Adrenal gland (tissue), 5 donors: ENCODE data around the gene PARPBP.
"Not testable (repeated sequence)": the region's sequence is repeated elsewhere in the genome, so short reads cannot be mapped to it uniquely, and the experiment has no call there.

Source experiments
- POLR2A ChIP-seq, 2 donors: fragments of 450-650 bp; IDR thresholded peaks; one replicate each; pipeline ENCODE4 v1.6.1; 2017; ENCODE audit warnings: antibody characterized with exemption in 2 of 2, mild to moderate bottlenecking in 2 of 2, moderate library complexity in 1 of 2
- TF ChIP-seq, protein P1 (sequence below), 6 experiments: fragments of 450-650 bp in 4 of 6; fragments of 200-600 bp in 2 of 6; sonication (generic) in 1 of 6; IDR thresholded peaks; 1 replicate in 5 of 6; 2 replicates in 1 of 6; pipeline versions ENCODE4 v1.5.1 to v1.8.0; 2016 to 2021; ENCODE audit warnings: antibody characterized with exemption in 6 of 6, mild to moderate bottlenecking in 2 of 6, moderate library complexity in 1 of 6
- donor health status: DM: no; HTN: no; CAD: no.

DNA sequence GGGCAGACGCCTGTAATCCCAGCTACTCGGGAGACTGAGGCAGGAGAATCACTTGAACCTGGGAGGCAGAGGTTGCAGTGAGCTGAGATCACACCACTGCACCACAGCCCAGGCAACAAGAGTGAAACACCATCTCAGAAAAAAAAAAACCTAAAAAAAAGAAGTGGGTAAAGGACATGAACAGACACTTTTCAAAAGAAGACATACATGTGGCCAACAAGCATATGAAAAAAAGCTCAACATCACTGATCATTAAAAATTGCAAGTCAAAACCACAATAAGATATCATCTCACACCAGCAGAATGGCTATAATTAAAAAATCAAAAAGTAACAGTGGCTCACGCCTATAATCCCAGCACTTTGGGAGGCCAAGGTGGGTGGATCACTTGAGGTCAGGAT is 10.7 kb downstream of the PARPBP start:
- TF ChIP-seq, protein P1, sequence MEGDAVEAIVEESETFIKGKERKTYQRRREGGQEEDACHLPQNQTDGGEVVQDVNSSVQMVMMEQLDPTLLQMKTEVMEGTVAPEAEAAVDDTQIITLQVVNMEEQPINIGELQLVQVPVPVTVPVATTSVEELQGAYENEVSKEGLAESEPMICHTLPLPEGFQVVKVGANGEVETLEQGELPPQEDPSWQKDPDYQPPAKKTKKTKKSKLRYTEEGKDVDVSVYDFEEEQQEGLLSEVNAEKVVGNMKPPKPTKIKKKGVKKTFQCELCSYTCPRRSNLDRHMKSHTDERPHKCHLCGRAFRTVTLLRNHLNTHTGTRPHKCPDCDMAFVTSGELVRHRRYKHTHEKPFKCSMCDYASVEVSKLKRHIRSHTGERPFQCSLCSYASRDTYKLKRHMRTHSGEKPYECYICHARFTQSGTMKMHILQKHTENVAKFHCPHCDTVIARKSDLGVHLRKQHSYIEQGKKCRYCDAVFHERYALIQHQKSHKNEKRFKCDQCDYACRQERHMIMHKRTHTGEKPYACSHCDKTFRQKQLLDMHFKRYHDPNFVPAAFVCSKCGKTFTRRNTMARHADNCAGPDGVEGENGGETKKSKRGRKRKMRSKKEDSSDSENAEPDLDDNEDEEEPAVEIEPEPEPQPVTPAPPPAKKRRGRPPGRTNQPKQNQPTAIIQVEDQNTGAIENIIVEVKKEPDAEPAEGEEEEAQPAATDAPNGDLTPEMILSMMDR (IDR thresholded peaks at IDR 0.05), result not testable (repeated sequence)
- not testable (repeated sequence) for TF ChIP-seq POLR2A (IDR thresholded peaks at IDR 0.05)
